HG03103 (cell line): ENCODE measurements around the gene HMGCS2.

Experiments
- ATAC-seq: cut with Tn5 transposase; IDR thresholded peaks from one replicate; pipeline ENCODE4 v1.9.1; 2021; ENCODE audit warnings: low read depth; ENCODE audit not compliant: unreplicated experiment

HMGCS2 gene

GRCh38 chr1:119703666-119704450, 64.8 kb downstream of the HMGCS2 start:
- no peak for ATAC-seq

- ATAC-seq = no peak
Observed at GRCh38 chr1:119702384-119702783, 66.3 kb downstream of the HMGCS2 start.

- no peak for ATAC-seq
Observed at GRCh38 chr1:119701659-119702058, 67.0 kb downstream of the HMGCS2 start.

GRCh38 chr1:119700326-119700725, 68.4 kb downstream of the HMGCS2 start:
- no peak for ATAC-seq
